AG04450 (cell line): ENCODE results near the gene LGR6. TPM values are rescaled to one million over a fixed set of nuclear protein-coding genes. Genes with fewer than 3 reads are reported as not detected.

Experiments
- CTCF ChIA-PET: fragments of 300-600, 350-600 bp; formaldehyde crosslinking; extraction: SDS; loops from one replicate; lab custom pipeline; 2022; ENCODE audit warnings: antibody characterized with exemption, inconsistent platforms; lab: Charles Lee
- POLR2A ChIA-PET: fragments of 350-600 bp; formaldehyde crosslinking; extraction: SDS; loops from one replicate; lab custom pipeline; 2021; ENCODE audit warnings: antibody characterized with exemption, inconsistent platforms; lab: Yijun Ruan, JAX
- DNase-seq: peaks from one replicate; pipeline ENCODE4 v3.0.0-alpha.2; 2011; ENCODE audit warnings: low read depth, low spot score
- H3K27ac ChIP-seq: one replicate; pipeline ENCODE4 v1.5.1; 2012; ENCODE audit warnings: low read depth, low read length, control low read depth
- H3K27me3 ChIP-seq: one replicate; pipeline ENCODE4 v1.6.0; 2012; ENCODE audit warnings: low read length; ENCODE audit not compliant: control insufficient read depth, insufficient read depth
- H3K4me3 ChIP-seq: 2 replicates; pipeline ENCODE4 v1.5.1; 2011; ENCODE audit warnings: mild to moderate bottlenecking, low read depth, low read length, control low read depth
- H3K9me3 ChIP-seq: 2 replicates; pipeline ENCODE4 v1.5.1; 2012; ENCODE audit warnings: low read length; ENCODE audit not compliant: control insufficient read depth, insufficient read depth
- CTCF ChIP-seq: IDR thresholded peaks from 2 replicates; pipeline ENCODE4 v1.5.1; 2011; ENCODE audit warnings: low read depth, low read length, control low read depth, inconsistent platforms
- polyA plus RNA-seq: library from polyadenylated mRNA; depleted of rRNA; stranded (reverse); fragments of >200 nt; gene quantifications from 2 replicates; pipeline ENCODE4 v1.2.3, GENCODE V29; 2011

The LGR6 gene
- polyA plus RNA-seq, 1 experiment: not detected

GRCh38 chr1:202182040-202182877 lies 11.3 kb upstream of the LGR6 start:
- no peaks in the 10 kb centered on the region; the same call in 1 of the 2 replicates for H3K9me3 ChIP-seq
- CTCF ChIA-PET: interaction anchor here (0.5 to 1.8 kb wide), 2 partner anchors 537 to 1568 kb away, joined by 5 to 7 read pairs; no protein-coding TSS in a partner anchor

GRCh38 chr1:202184750-202185460 lies 8.7 kb upstream of the LGR6 start:
- H3K27me3 ChIP-seq: peaks cover 49% of the 10 kb centered on the region
- no peak overlapping the region for H3K4me3 ChIP-seq
- peak; percentile 55 for DNase-seq
- ChIA-PET POLR2A (no interaction called here), CTCF (interaction anchor here (0.5 to 7.1 kb wide), 15 partner anchors 10 to 1133 kb away, joined by 3 to 121 read pairs (median 4); partner anchors contain the start of genes PTPN7 and UBE2T)
- H3K27ac ChIP-seq: no peak overlapping the region
- peak; percentile 92 for TF ChIP-seq CTCF
- H3K9me3 ChIP-seq: no peaks in the 10 kb centered on the region; the same call in 1 of the 2 replicates

More at GRCh38 chr1:202182040-202182877, 11.3 kb upstream of the LGR6 start:
- TF ChIP-seq CTCF: no peak
- no peak overlapping the region for H3K4me3 ChIP-seq
- peaks cover 54% of the 10 kb centered on the region for H3K27me3 ChIP-seq
- H3K27ac ChIP-seq: no peak overlapping the region
- POLR2A ChIA-PET: no interaction called here
- DNase-seq: no peak

GRCh38 chr1:202186327-202186726 lies 7.3 kb upstream of the LGR6 start:
- Histone ChIP-seq H3K4me3 (no peak overlapping the region), H3K27me3 (peaks cover 42% of the 10 kb centered on the region), H3K27ac (no peak overlapping the region), H3K9me3 (no peaks in the 10 kb centered on the region; the same call in 1 of the 2 replicates)
- no peak for TF ChIP-seq CTCF
- DNase-seq: no peak
- POLR2A ChIA-PET: no interaction called here
- CTCF ChIA-PET: interaction anchor here (1.2 to 7.1 kb wide), 3 partner anchors 12 to 130 kb away, joined by 3 to 121 read pairs (median 11); no protein-coding TSS in a partner anchor

- no peak overlapping the region for H3K4me3 ChIP-seq
- no peak overlapping the region for H3K27ac ChIP-seq
- no peak for DNase-seq
- no peak for TF ChIP-seq CTCF
- no peaks in the 10 kb centered on the region; the same call in 1 of the 2 replicates for H3K9me3 ChIP-seq
- POLR2A ChIA-PET: no interaction called here
- peaks cover 36% of the 10 kb centered on the region for H3K27me3 ChIP-seq
- CTCF ChIA-PET: interaction anchor here (1.2 to 7.1 kb wide), 2 partner anchors 124 to 129 kb away, joined by 3 to 121 read pairs; no protein-coding TSS in a partner anchor
These were observed 6.4 kb upstream of the LGR6 start for GRCh38 chr1:202187041-202187671.
